Erythroblast (primary cell): Measurements from ENCODE around the gene DHX58.

ENCODE experiments used
- GATA1 ChIP-seq: IDR thresholded peaks from 2 replicates; pipeline ENCODE4 v1.6.1; 2011; ENCODE audit warnings: low read depth, mild to moderate bottlenecking, control low read depth, low read length, moderate library complexity
- POLR2A ChIP-seq: IDR thresholded peaks from 2 replicates; pipeline ENCODE4 v1.6.1; 2011; ENCODE audit warnings: mild to moderate bottlenecking, low read length

GRCh38 chr17:42098730-42099399 is 13.6 kb downstream of the DHX58 start:
- TF ChIP-seq POLR2A: no peak
- no peak for TF ChIP-seq GATA1
